GM12878 (cell line): ENCODE data around the gene JMJD4. TPM values are rescaled to one million over a fixed set of nuclear protein-coding genes. Genes with fewer than 3 reads are reported as not detected.

Source experiments
- ATAC-seq: fragments of 200-7000 bp; cut with Tn5 transposase; 3 replicates; pipeline ENCODE4 v1.9.1; 2020; ENCODE audit warnings: mild to moderate bottlenecking, moderate library complexity
- BruUV-seq: library from RNA; stranded (reverse); fragments of 400-500 nt; replicated peaks from 2 replicates; lab custom pipeline; 2021; lab: Mats Ljungman, UMichigan
- CTCF ChIA-PET: fragments of 300-600 bp; sonication (Branson Sonifier 250); formaldehyde crosslinking; extraction: SDS; loops from one replicate; lab custom pipeline; 2021; ENCODE audit warnings: inconsistent platforms; lab: Yijun Ruan, JAX
- POLR2A ChIA-PET: fragments of 350-600 bp; formaldehyde crosslinking; extraction: SDS; loops from one replicate; lab custom pipeline; 2021; ENCODE audit warnings: inconsistent platforms; lab: Charles Lee
- RAD21 ChIA-PET: fragments of 300-600 bp; sonication (Branson Sonifier 250); formaldehyde crosslinking; loops from one replicate; lab custom pipeline; 2023; ENCODE audit warnings: antibody characterized with exemption; ENCODE audit not compliant: unreplicated experiment; lab: Charles Lee
- SMC1A ChIA-PET: fragments of 300-600 bp; sonication (Branson Sonifier 250); formaldehyde crosslinking; loops from one replicate; lab custom pipeline; 2023; ENCODE audit not compliant: unreplicated experiment, uncharacterized antibody; lab: Charles Lee
- DNase-seq: peaks from one replicate; pipeline ENCODE4 v3.0.0-alpha.2; 2011; ENCODE audit warnings: low read depth, low spot score
- FAIRE-seq: peaks from 3 replicates; lab custom pipeline; 2011; peaks lifted over from hg19 to GRCh38; lab: Jason Lieb, UNC
- H2AFZ ChIP-seq: 2 replicates; pipeline ENCODE4 v1.6.0; 2011; ENCODE audit warnings: low read depth, low read length, control low read depth; ENCODE audit not compliant: control insufficient read depth
- H3K27ac ChIP-seq: 2 replicates; pipeline ENCODE4 v1.5.1; 2011; ENCODE audit warnings: control low read depth; ENCODE audit not compliant: control insufficient read depth, insufficient read depth
- H3K27me3 ChIP-seq, 2 experiments: replicated peaks in 1 of 2; 2 replicates each; pipeline versions ENCODE4 v1.6.0 to v1.6.1; 2011; ENCODE audit warnings: low read length in 1 of 2; ENCODE audit not compliant: control insufficient read depth in 2 of 2, insufficient read depth in 2 of 2
- H3K36me3 ChIP-seq, 2 experiments: 2 replicates each; pipeline ENCODE4 v1.5.1; 2011; ENCODE audit warnings: low read length in 1 of 2; ENCODE audit not compliant: control insufficient read depth in 2 of 2, insufficient read depth in 2 of 2
- H3K4me1 ChIP-seq: 2 replicates; pipeline ENCODE4 v1.6.1; 2011; ENCODE audit warnings: mild to moderate bottlenecking, low read length, moderate library complexity, mixed read lengths; ENCODE audit not compliant: control insufficient read depth, insufficient read depth
- H3K4me2 ChIP-seq: 2 replicates; pipeline ENCODE4 v1.6.0; 2011; ENCODE audit warnings: control low read depth; ENCODE audit not compliant: control insufficient read depth, insufficient read depth
- H3K4me3 ChIP-seq: fragments of 200-600 bp; sonication (generic); 2 replicates; pipeline ENCODE4 v1.5.1; 2016
- H3K79me2 ChIP-seq: 2 replicates; pipeline ENCODE4 v1.6.0; 2011; ENCODE audit warnings: low read length; ENCODE audit not compliant: control insufficient read depth, insufficient read depth
- H3K9ac ChIP-seq: 2 replicates; pipeline ENCODE4 v1.8.0; 2011; ENCODE audit warnings: low read length, control low read depth, mixed read lengths; ENCODE audit not compliant: control insufficient read depth, insufficient read depth
- H3K9me3 ChIP-seq: replicated peaks from 3 replicates; pipeline ENCODE4 v1.5.1; 2011; ENCODE audit warnings: mild to moderate bottlenecking, low read length; ENCODE audit not compliant: control insufficient read depth, insufficient read depth
- H4K20me1 ChIP-seq: 2 replicates; pipeline ENCODE4 v1.6.0; 2011; ENCODE audit not compliant: control insufficient read depth, insufficient read depth
- BCL11A ChIP-seq: IDR thresholded peaks from 2 replicates; pipeline ENCODE4 v1.6.1; 2011; ENCODE audit warnings: low read depth, low read length
- BCL3 ChIP-seq: IDR thresholded peaks from 2 replicates; pipeline ENCODE4 v1.6.1; 2011; ENCODE audit warnings: borderline replicate concordance, low read depth, mild to moderate bottlenecking, moderate library complexity, low read length; ENCODE audit not compliant: insufficient read depth, poor library complexity, severe bottlenecking
- BHLHE40 ChIP-seq, 2 experiments: fragments of 450-650 bp in 1 of 2; IDR thresholded peaks; 2 replicates each; pipeline ENCODE4 v1.6.1; 2011 to 2017; ENCODE audit warnings: low read depth in 2 of 2, borderline replicate concordance in 1 of 2, improper control_type of control experiment in 1 of 2, low read length in 1 of 2, mild to moderate bottlenecking in 1 of 2
- CREM ChIP-seq: IDR thresholded peaks from 2 replicates; pipeline ENCODE4 v1.6.1; 2014; ENCODE audit warnings: antibody characterized with exemption, low read depth
- E2F8 ChIP-seq: fragments of 450-650 bp; IDR thresholded peaks from 2 replicates; pipeline ENCODE4 v1.6.1; 2018; ENCODE audit warnings: mild to moderate bottlenecking, low read depth, moderate library complexity; ENCODE audit not compliant: partially characterized antibody
- ELK1 ChIP-seq: IDR thresholded peaks from 2 replicates; pipeline ENCODE4 v1.6.1; 2012; ENCODE audit warnings: low read depth, low read length, improper control_type of control experiment
- EP300 ChIP-seq, 2 experiments: fragments of 150-350 bp in 1 of 2; IDR thresholded peaks; 2 replicates each; pipeline ENCODE4 v1.6.1; 2011 to 2012; ENCODE audit warnings: low read depth in 2 of 2, low read length in 2 of 2, borderline replicate concordance in 1 of 2, improper control_type of control experiment in 1 of 2, inconsistent platforms in 1 of 2; ENCODE audit not compliant: control insufficient read depth in 1 of 2
- FOS ChIP-seq: IDR thresholded peaks from 3 replicates; pipeline ENCODE4 v1.6.1; 2011; ENCODE audit warnings: borderline replicate concordance; ENCODE audit not compliant: insufficient read length; ENCODE audit errors: extremely low read depth
- HCFC1 ChIP-seq: fragments of 150-350 bp; IDR thresholded peaks from 2 replicates; pipeline ENCODE4 v1.6.1; 2014; ENCODE audit warnings: low read length
- NFXL1 ChIP-seq: fragments of 450-650 bp; IDR thresholded peaks from 2 replicates; pipeline ENCODE4 v1.6.1; 2017; ENCODE audit warnings: antibody characterized with exemption, mild to moderate bottlenecking, borderline replicate concordance
- SMAD1 ChIP-seq: fragments of 450-650 bp; IDR thresholded peaks from 2 replicates; pipeline ENCODE4 v1.6.1; 2018; ENCODE audit warnings: mild to moderate bottlenecking, low read depth; ENCODE audit not compliant: partially characterized antibody
- ZBTB11 ChIP-seq: fragments of 450-650 bp; formaldehyde crosslinking; IDR thresholded peaks from 2 replicates; pipeline ENCODE4 v1.5.0; 2022; ENCODE audit warnings: mild to moderate bottlenecking, missing genetic modification characterization
- ZNF207 ChIP-seq: fragments of 450-650 bp; IDR thresholded peaks from 2 replicates; pipeline ENCODE4 v1.6.1; 2014; ENCODE audit warnings: antibody characterized with exemption, mild to moderate bottlenecking, borderline replicate concordance
- ZNF24 ChIP-seq: fragments of 450-650 bp; IDR thresholded peaks from 2 replicates; pipeline ENCODE4 v1.6.1; 2017; ENCODE audit warnings: antibody characterized with exemption, mild to moderate bottlenecking
- WGBS: methylation state at CpG from one replicate; pipeline ENCODE4 v1.1.6; 2016; ENCODE audit warnings: low lambda C conversion rate; ENCODE audit not compliant: insufficient replicate concordance, insufficient coverage; ENCODE audit errors: missing lambda C conversion rate; 5-methylcytosine and 5-hydroxymethylcytosine counted together
- in situ Hi-C: fragments of 300-500 bp; cut with MboI; formaldehyde crosslinking; loops from 9 replicates; pipeline ENCODE4 v1.14.3; 2018; ENCODE audit warnings: mixed read lengths
- intact Hi-C: fragments of 100-400 bp; cut with micrococcal nuclease; formaldehyde crosslinking; loops from one replicate; pipeline ENCODE4 v1.14.2; 2022; ENCODE audit not compliant: unreplicated experiment
- polyA plus RNA-seq, 11 experiments: library from polyadenylated mRNA; depleted of rRNA in 4 of 11; unstranded in 6 of 11; stranded (reverse) in 5 of 11; fragments of >200 nt; fragmentation: Nextera tagmentation in 4 of 11; fragmentation: Illumina TruSeq in 1 of 11; extraction: Ambion mirVana in 4 of 11; extraction: Trizol in 1 of 11; gene quantifications; 1 replicate in 1 of 11; 2 replicates in 10 of 11; pipeline versions ENCODE4 v1.2.1 to v1.2.3, GENCODE V29; 2011 to 2016; ENCODE audit warnings: inconsistent platforms in 2 of 11, missing spikeins in 2 of 11, low read depth in 1 of 11
- total RNA-seq, 4 experiments: library from RNA; depleted of rRNA in 3 of 4; stranded (reverse); fragments of >200 nt in 3 of 4; fragmentation: Illumina TruSeq in 1 of 4; extraction: Trizol in 1 of 4; gene quantifications; 2 replicates each; pipeline versions ENCODE4 v1.2.1 to v1.2.3, GENCODE V29; 2013 to 2021

Gene JMJD4
- total and polyA plus RNA-seq, 10 of the 15 experiments (the other 5 are each of a cell fraction or from before 2014, with no cell fraction given) = 0.89 to 38.3 (median 18.4) TPM

- ChIA-PET RAD21 (no interaction called here), CTCF (interaction anchor here (0.6 kb wide), 1 partner anchor 179 kb away, joined by 3 read pairs; no protein-coding TSS in a partner anchor), POLR2A (no interaction called here), SMC1A (no interaction called here)
- H3K9ac ChIP-seq = no peak overlapping the region
- ATAC-seq (no peak), FAIRE-seq (no peak), DNase-seq (no peak)
- in situ Hi-C loops (no loop called here), intact Hi-C loops (no loop called here)
- no peak overlapping the region for H3K4me2 ChIP-seq
- no peaks in the 10 kb centered on the region for H4K20me1 ChIP-seq
- H3K4me1 ChIP-seq = no peaks in the 10 kb centered on the region
- no peaks in the 10 kb centered on the region for H3K9me3 ChIP-seq
- H3K27me3 ChIP-seq = no peaks in the 10 kb centered on the region
- no TSS peak for BruUV-seq
- TF ChIP-seq NFXL1 (no peak), ELK1 (no peak), ZBTB11 (CRISPR knock-in tag) (no peak), CREM (no peak), ZNF207 (no peak), EP300 (IDR thresholded peaks at IDR 0.05; ENCODE audit: borderline replicate concordance in 1 of 2, control insufficient read depth in 1 of 2, low read depth in 2 of 2, low read length in 2 of 2) (no peak), BHLHE40 (IDR thresholded peaks at IDR 0.05; ENCODE audit: borderline replicate concordance in 1 of 2, low read depth in 2 of 2, low read length in 1 of 2) (no peak), SMAD1 (no peak), HCFC1 (no peak), ZNF24 (no peak), E2F8 (no peak), BCL3 (no peak), BCL11A (no peak), FOS (no peak)
- H3K36me3 ChIP-seq = peaks cover 4 to 5% of the 10 kb centered on the region in 2 experiments; a peak in 3 of 4 replicates
- H3K4me3 ChIP-seq = no peak overlapping the region
- H3K79me2 ChIP-seq = no peaks in the 10 kb centered on the region
- 87% methylated on average over 13 of the region's 13 CpGs for WGBS
- no peak overlapping the region for H3K27ac ChIP-seq
- H2AFZ ChIP-seq = no peak overlapping the region
These were observed 39.1 kb upstream of the JMJD4 start for GRCh38 chr1:227774051-227774731.
